ENCODE measurements around the gene RPS14. TPM values are rescaled to one million over a fixed set of nuclear protein-coding genes. Genes with fewer than 3 reads are reported as not detected.

RPS14 gene
- total RNA-seq, 2 donors from 2014 or later, result 1,311 to 1,492 TPM

GRCh38 chr5:150404941-150405816 lies 44.4 kb downstream of the RPS14 start:
- Histone ChIP-seq H3K4me1 (ENCODE audit: control insufficient read depth in 1 of 2, low read depth in 2 of 2) (peaks cover 3 to 4% of the 10 kb centered on the region in 2 donors), H3K27me3 (replicated peaks; ENCODE audit: insufficient read depth) (no peaks in the 10 kb centered on the region), H3K36me3 (peaks cover 8% of the 10 kb centered on the region), H3K9me3 (no peaks in the 10 kb centered on the region), H3K27ac (no peak overlapping the region), H3K4me3 (no peak overlapping the region)
- no peak for ATAC-seq (ENCODE audit: insufficient number of reproducible peaks, low FRiP score, low read depth)
- TF ChIP-seq, protein P1, sequence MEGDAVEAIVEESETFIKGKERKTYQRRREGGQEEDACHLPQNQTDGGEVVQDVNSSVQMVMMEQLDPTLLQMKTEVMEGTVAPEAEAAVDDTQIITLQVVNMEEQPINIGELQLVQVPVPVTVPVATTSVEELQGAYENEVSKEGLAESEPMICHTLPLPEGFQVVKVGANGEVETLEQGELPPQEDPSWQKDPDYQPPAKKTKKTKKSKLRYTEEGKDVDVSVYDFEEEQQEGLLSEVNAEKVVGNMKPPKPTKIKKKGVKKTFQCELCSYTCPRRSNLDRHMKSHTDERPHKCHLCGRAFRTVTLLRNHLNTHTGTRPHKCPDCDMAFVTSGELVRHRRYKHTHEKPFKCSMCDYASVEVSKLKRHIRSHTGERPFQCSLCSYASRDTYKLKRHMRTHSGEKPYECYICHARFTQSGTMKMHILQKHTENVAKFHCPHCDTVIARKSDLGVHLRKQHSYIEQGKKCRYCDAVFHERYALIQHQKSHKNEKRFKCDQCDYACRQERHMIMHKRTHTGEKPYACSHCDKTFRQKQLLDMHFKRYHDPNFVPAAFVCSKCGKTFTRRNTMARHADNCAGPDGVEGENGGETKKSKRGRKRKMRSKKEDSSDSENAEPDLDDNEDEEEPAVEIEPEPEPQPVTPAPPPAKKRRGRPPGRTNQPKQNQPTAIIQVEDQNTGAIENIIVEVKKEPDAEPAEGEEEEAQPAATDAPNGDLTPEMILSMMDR (IDR thresholded peaks at IDR 0.05), result no peak
- DNase-seq (ENCODE audit: low spot score), result no peak

- ATAC-seq (ENCODE audit: insufficient number of reproducible peaks, low FRiP score, low read depth) (no peak), DNase-seq (ENCODE audit: low spot score) (no peak)
- no peaks in the 10 kb centered on the region for H3K27me3 ChIP-seq (replicated peaks; ENCODE audit: insufficient read depth)
- H3K9me3 ChIP-seq, result no peaks in the 10 kb centered on the region
- TF ChIP-seq, protein P1 (IDR thresholded peaks at IDR 0.05), result no peak
- H3K4me3 ChIP-seq, result no peak overlapping the region
- peaks cover 14% of the 10 kb centered on the region for H3K36me3 ChIP-seq
- no peak overlapping the region for H3K27ac ChIP-seq
- no peaks in the 10 kb centered on the region for H3K4me1 ChIP-seq (ENCODE audit: control insufficient read depth in 1 of 2, low read depth in 2 of 2)
Observed at GRCh38 chr5:150404535-150404934, 45.0 kb downstream of the RPS14 start.

GRCh38 chr5:150404121-150404520 lies 45.4 kb downstream of the RPS14 start:
- H3K9me3 ChIP-seq, result no peaks in the 10 kb centered on the region
- no peaks in the 10 kb centered on the region for H3K4me1 ChIP-seq (ENCODE audit: control insufficient read depth in 1 of 2, low read depth in 2 of 2)
- no peak overlapping the region for H3K27ac ChIP-seq
- no peak overlapping the region for H3K4me3 ChIP-seq
- peaks cover 17% of the 10 kb centered on the region for H3K36me3 ChIP-seq
- H3K27me3 ChIP-seq (replicated peaks; ENCODE audit: insufficient read depth), result no peaks in the 10 kb centered on the region
- no peak for ATAC-seq (ENCODE audit: insufficient number of reproducible peaks, low FRiP score, low read depth)
- TF ChIP-seq, protein P1 (IDR thresholded peaks at IDR 0.05), result no peak
- DNase-seq (ENCODE audit: low spot score), result no peak

- Histone ChIP-seq H3K9me3 (no peaks in the 10 kb centered on the region), H3K4me3 (no peak overlapping the region), H3K27ac (no peak overlapping the region), H3K36me3 (peaks cover 26% of the 10 kb centered on the region), H3K27me3 (replicated peaks; ENCODE audit: insufficient read depth) (no peaks in the 10 kb centered on the region), H3K4me1 (ENCODE audit: control insufficient read depth in 1 of 2, low read depth in 2 of 2) (no peaks in the 10 kb centered on the region)
- TF ChIP-seq, protein P1 (IDR thresholded peaks at IDR 0.05), result no peak
- ATAC-seq (ENCODE audit: insufficient number of reproducible peaks, low FRiP score, low read depth) (no peak), DNase-seq (ENCODE audit: low spot score) (no peak)
Observed at GRCh38 chr5:150402901-150403342, 46.6 kb downstream of the RPS14 start.

DNA sequence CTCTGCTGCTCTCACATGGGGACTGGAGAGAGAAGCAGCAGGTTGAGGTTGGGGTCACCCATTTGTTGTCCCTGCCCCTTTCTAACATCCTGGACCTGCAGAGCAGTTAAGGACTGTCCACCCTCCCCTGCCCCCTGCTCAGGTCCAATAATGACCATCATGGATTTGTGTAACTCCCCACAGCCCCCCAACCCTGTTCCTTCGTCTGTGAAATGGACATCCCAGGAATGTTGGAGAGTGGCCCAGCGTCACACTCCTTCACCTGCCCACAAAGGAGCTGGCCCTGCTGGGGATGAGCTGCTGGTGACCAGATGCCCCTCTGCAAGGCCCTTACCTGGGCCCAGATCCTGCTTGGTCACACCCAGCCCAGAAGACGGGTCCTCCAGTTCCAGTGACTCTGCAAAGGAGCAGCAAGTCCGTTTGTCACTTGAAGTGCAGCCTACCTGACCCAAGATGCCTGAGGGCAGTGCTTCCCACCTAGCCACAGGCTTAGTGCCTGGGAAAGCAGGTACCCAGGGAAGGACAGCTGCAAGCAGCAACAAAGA lies 47.2 kb downstream of the RPS14 start:
- no peak for DNase-seq (ENCODE audit: low spot score)

More for the DNA sequence above, 47.2 kb downstream of the RPS14 start:
- ATAC-seq (ENCODE audit: insufficient number of reproducible peaks, low FRiP score, low read depth), result no peak
- Histone ChIP-seq H3K4me3 (no peak overlapping the region), H3K27me3 (replicated peaks; ENCODE audit: insufficient read depth) (no peaks in the 10 kb centered on the region), H3K36me3 (peaks cover 31% of the 10 kb centered on the region), H3K9me3 (no peaks in the 10 kb centered on the region), H3K4me1 (ENCODE audit: control insufficient read depth in 1 of 2, low read depth in 2 of 2) (no peaks in the 10 kb centered on the region), H3K27ac (no peak overlapping the region)
- TF ChIP-seq, protein P1 (IDR thresholded peaks at IDR 0.05), result no peak

All from thoracic aorta (tissue), 2 donors.